HG03571 (cell line): Measurements from ENCODE around the gene TMEM63A.

Source experiments
- ATAC-seq: cut with Tn5 transposase; IDR thresholded peaks from one replicate; pipeline ENCODE4 v1.9.1; 2021; ENCODE audit not compliant: unreplicated experiment

Gene TMEM63A

GRCh38 chr1:225868631-225869330 lies 13.4 kb downstream of the TMEM63A start:
- ATAC-seq: no peak

DNA sequence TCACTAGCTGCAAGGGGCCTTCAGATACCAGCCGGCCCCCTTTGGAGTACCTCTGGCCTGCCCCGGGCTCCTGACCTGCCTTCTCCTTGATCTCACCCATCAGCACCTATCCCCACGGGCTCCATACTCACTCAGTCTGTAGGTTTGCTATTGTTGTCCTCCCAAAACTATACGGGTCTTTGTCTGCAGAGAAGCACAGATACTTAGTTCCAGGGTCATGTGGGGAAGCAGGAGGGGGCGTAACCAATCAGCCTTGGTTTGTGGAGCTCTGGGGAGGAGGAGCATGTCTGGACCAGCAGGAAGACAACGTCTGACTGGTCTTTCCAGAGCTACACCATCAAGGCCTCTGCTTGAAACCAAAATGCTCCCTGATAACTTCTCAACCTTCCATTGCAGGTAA lies 15.2 kb downstream of the TMEM63A start:
- ATAC-seq: no peak

DNA sequence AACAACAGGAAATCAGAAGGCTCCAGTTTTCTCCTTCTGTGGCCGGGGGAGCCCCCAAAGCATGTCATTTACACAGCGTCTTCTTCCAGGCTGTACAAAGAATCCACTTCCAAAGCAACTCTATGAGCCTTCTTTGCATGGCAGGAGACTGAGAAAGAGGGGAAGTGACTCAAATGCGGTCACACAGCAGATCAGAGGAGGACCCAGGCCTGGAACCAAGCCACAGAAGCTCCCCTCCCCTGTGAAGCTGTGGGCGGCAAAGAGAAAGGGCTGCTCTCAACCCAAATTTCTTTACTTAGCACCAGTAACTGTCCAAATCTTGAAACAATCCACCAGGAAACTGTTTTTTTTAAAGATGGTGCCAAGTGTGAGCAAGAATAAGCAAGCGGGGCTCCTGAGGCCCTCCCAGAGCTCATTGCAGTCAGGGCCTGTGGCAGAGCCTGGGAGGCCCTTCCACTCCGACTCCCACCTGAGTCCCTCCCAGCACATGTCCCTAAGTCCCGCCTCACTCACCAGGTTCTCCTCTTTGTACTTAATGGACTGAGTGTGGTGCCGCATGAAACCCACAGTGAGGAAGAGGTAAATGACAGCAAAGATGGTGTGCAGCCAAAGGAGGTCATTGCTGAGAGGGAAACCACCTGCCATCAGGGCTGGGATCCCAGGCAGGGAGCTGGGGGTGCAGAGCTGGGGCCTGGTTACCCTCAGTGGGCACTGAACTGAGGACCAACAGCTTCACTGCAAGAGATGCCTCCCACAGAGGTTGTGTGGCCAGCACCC lies 15.9 kb downstream of the TMEM63A start:
- no peak for ATAC-seq

- no peak for ATAC-seq
Observed at GRCh38 chr1:225865514-225865913, 16.7 kb downstream of the TMEM63A start.

DNA sequence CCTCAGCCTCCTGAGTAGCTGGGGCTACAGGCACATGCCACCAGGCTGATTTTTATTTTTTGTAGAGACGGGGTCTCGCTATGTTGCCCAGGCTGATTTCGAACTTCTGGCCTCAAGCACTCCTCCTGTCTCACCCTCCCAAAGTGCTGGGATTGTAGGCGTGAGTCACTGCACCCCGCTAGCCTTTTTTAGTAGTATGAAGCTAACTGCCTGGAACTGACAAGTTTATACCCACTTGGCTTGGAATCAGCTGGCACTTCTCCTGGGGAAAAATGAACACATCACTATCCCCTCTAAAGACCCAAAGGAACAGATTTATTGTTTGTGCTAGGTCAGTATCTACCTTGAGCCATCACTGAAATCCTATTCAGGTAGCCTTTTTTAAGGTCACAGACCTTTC lies 19.0 kb downstream of the TMEM63A start:
- ATAC-seq: no peak

GRCh38 chr1:225862581-225862950 lies 19.6 kb downstream of the TMEM63A start:
- ATAC-seq: no peak

- ATAC-seq: no peak
Observed at GRCh38 chr1:225861834-225862580, 20.2 kb downstream of the TMEM63A start.

GRCh38 chr1:225860876-225861441 lies 21.2 kb downstream of the TMEM63A start:
- no peak for ATAC-seq

GRCh38 chr1:225860107-225860506 lies 22.1 kb downstream of the TMEM63A start:
- no peak for ATAC-seq

DNA sequence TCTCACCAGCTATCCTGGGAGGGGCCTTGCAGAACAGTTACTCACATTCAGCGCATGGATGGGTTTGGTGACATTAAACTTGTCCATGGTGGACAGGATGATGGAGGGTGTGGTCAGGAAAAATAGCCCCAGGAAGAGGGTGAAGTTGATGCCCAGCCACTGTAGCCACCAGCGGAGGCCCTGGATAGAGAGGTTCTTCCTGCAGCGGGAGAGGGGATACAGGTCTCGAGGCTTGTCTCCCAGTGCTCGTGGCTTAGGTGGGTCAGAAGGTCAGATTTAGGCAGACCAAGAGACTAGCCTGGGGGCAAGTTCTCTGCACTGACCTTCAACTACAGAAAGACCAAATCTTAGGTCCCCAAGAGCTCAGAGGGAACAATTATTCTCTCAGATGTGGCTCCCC lies 23.0 kb downstream of the TMEM63A start:
- ATAC-seq: no peak

GRCh38 chr1:225857256-225857655 lies 24.9 kb downstream of the TMEM63A start:
- no peak for ATAC-seq

GRCh38 chr1:225855503-225856300 lies 26.5 kb downstream of the TMEM63A start:
- no peak for ATAC-seq

GRCh38 chr1:225853441-225853840 lies 28.7 kb downstream of the TMEM63A start:
- ATAC-seq: no peak

GRCh38 chr1:225852413-225853124 lies 29.6 kb downstream of the TMEM63A start:
- ATAC-seq: no peak

DNA sequence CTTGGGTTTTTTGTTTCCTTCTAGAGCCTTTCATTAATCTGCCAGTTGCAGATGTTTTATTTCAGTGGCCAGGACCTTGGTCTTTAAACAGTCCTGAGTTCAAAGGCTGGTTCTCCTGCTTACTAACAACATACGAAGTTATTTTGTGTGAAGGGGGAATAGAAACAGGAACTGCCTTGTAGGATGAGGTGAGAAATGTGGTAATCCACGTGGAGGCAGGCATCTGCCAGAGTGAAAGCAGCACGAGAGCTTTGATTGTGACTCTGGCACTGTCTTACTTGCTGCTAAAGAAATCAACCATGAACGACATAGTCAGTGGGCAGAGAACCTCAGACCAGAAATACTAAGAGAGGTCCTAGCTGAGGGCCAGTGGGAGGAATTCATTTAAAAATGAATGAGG lies 30.4 kb downstream of the TMEM63A start:
- ATAC-seq: peak; percentile 48

DNA sequence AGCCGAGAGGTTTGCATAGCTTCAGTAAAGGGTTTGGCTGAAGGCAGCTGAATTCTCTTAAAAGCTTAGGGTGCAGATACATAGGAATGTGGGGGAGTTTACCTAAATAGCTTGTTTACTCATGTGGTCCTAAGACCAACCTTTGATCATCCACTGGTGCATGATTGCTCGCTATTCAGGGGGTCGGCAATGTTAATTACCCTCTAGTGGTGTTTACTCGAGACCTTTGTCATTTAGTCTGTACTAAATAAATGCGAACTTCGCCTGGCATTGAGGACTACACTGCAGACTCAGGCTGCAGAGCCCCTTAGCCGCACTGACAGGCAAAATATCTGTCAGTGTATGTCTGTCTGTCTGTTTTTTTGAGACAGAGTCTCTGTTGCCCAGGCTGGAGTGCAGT lies 31.8 kb downstream of the TMEM63A start:
- no peak for ATAC-seq

GRCh38 chr1:225849925-225850324 lies 32.3 kb downstream of the TMEM63A start:
- ATAC-seq: no peak

- peak; percentile 72 for ATAC-seq
Observed at GRCh38 chr1:225848030-225848955, 33.9 kb downstream of the TMEM63A start.

DNA sequence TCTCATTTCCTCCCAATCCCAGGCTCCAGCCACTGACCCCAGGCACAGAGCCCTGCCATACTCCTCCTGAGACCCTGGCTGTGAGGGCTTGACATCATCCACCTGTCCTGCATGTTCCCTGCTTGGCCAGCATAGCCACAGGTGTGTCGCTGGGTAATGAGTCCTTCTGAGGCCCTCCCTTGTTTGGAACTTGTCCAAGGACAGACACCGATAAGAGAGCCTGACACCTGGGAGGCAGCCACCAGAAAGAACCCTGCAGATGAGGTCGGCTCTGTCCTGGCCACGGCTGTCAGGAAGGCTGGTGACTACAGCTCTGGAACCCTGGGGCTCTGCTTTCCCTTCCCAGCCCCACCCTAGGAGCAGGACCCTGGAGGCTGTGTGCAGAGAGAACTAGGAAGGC lies 34.6 kb downstream of the TMEM63A start:
- ATAC-seq: peak; percentile 15
